Dendritic cell treated with granulocyte-macrophage colony-stimulating factor and Interleukin-4, amounts not matched to agents 40 ng/mL and 50 ng/mL, for 4 days (primary cell): ENCODE data around the gene SSC5D.
"Not testable (repeated sequence)": the region's sequence is repeated elsewhere in the genome, so short reads cannot be mapped to it uniquely, and the experiment has no call there.

Source experiments
- H3K27ac Mint-ChIP-seq: one replicate; pipeline ENCODE4 v1.8.0; 2022; ENCODE audit warnings: mild to moderate bottlenecking, mixed read lengths
- H3K27me3 Mint-ChIP-seq: one replicate; pipeline ENCODE4 v1.8.0; 2022; ENCODE audit warnings: mild to moderate bottlenecking, mixed read lengths
- H3K36me3 Mint-ChIP-seq: one replicate; pipeline ENCODE4 v1.8.0; 2022; ENCODE audit warnings: low read depth, mixed read lengths
- H3K4me1 Mint-ChIP-seq: one replicate; pipeline ENCODE4 v1.8.0; 2022; ENCODE audit warnings: low read depth, mixed read lengths
- H3K4me3 Mint-ChIP-seq: one replicate; pipeline ENCODE4 v1.8.0; 2022; ENCODE audit warnings: mild to moderate bottlenecking, moderate library complexity, mixed read lengths
- H3K9me3 Mint-ChIP-seq: one replicate; pipeline ENCODE4 v1.8.0; 2022; ENCODE audit warnings: mixed read lengths
- intact Hi-C: fragments of 100-400 bp; cut with micrococcal nuclease; formaldehyde crosslinking; loops from one replicate; pipeline ENCODE4 v1.15.0; 2022

The SSC5D gene

DNA sequence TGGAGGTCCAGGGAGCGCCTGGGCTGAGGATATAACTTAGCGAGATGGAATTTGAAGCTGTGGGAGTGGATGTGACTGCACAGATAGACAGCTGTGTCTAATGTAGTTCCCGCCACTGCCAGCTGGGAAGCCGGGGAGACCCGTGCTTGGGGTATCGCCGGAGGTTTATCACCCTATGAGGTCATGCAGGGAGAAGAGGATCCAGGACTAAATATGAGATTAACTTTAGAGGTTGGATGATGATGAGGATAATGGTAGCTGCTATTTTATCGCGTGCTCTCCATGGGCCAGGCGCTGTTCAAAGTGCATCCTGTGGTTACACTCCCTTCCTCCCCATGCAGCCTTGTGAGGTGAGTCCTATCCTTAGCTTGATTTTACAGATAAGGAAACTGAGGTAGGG, 19.9 kb downstream of the SSC5D start:
- Mint-ChIP-seq H3K36me3 (no peaks in the 10 kb centered on the region), H3K27me3 (peaks cover 44% of the 10 kb centered on the region), H3K4me3 (no peak overlapping the region), H3K27ac (no peak overlapping the region), H3K9me3 (no peaks in the 10 kb centered on the region), H3K4me1 (peaks cover 12% of the 10 kb centered on the region)
- intact Hi-C loops, result no loop called here

DNA sequence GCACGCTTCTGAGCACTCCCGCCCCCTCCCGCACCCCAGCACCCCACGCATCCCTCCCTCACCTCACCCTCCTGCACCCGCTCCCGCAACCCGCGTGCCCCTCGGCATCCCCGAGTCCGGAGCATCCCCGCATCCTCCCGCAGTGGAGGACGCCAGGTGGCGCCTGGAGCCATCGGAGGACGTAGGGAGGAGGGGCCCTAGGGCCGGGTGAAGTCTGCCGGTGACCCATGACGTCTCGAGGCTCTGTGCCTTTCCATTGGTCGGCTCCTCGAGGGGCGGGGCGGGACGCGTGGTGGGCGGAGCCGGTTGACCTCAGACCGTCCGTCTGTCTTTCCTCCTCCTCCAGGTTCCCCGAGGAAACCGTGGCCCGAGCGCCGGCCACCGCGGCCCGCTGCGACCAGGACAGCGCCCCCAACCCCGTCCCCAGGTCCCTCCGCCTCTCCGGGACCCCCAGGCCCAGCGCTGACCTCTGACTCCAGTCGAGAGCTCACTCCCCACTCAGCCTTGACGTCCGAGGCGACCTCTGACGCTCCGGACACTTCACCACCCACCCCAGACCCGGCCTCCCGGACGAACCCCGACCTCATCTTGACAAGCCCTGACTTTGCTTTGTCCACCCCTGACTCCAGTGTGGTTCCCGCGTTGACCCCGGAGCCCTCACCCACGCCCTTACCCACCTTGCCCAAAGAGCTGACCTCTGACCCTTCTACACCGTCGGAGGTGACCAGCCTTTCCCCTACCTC, 28.8 kb downstream of the SSC5D start:
- Mint-ChIP-seq H3K9me3 (no peaks in the 10 kb centered on the region), H3K27me3 (peaks cover 21% of the 10 kb centered on the region), H3K36me3 (no peaks in the 10 kb centered on the region), H3K4me3 (peak overlapping the region; percentile 76), H3K27ac (peak overlapping the region; percentile 93), H3K4me1 (peaks cover 6% of the 10 kb centered on the region)
- intact Hi-C loops, result loop anchor here (1.0 to 5.0 kb wide), 3 partner anchors 80 to 114 kb away; partner anchors contain the start of genes FIZ1 and ZNF784

DNA sequence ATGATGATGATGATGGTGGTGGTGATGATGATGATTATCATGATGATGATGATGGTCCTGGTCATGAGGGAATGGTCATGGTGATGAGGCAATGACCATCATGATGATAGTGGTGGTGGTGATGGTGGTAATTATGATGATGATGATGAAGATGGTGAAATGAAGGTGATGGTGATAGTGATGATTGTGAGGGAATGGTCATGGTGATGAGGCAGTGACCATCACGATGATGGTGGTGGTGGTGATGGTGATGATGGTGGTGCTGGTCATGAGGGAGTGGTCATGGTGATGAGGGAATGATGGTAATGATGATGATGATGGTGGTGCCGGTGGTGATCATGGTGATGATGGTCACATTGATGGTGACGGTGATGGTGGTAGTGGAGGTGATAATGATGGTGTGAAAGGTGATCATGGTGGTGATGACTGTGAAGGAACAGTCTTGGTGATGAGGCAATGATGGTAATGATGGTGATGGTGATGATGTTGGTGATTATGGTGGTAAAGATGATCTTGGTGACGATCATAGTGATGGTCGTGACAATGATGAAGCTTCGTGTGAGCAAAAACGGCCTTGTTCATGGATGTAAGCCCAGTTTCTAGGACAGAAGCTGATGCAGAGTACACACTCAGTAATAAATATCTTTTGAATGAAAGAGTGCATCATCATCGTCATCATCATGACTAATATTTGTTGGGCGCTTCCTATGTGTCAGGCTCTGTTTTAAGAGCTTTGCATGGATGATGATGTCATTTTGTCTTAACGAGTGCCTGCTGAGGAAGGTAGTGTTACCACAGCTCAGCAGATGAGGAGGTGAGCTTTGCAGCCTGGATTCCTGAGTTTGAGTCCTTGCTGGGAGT, 31.4 kb downstream of the SSC5D start:
- Mint-ChIP-seq H3K27ac (no peak overlapping the region), H3K4me1 (peaks cover 6% of the 10 kb centered on the region), H3K9me3 (no peaks in the 10 kb centered on the region), H3K4me3 (no peak overlapping the region), H3K27me3 (peaks cover 5% of the 10 kb centered on the region), H3K36me3 (no peaks in the 10 kb centered on the region)
- intact Hi-C loops, result loop anchor here (5.0 kb wide), 1 partner anchor 78 kb away; the partner anchor contains the start of gene FIZ1

DNA sequence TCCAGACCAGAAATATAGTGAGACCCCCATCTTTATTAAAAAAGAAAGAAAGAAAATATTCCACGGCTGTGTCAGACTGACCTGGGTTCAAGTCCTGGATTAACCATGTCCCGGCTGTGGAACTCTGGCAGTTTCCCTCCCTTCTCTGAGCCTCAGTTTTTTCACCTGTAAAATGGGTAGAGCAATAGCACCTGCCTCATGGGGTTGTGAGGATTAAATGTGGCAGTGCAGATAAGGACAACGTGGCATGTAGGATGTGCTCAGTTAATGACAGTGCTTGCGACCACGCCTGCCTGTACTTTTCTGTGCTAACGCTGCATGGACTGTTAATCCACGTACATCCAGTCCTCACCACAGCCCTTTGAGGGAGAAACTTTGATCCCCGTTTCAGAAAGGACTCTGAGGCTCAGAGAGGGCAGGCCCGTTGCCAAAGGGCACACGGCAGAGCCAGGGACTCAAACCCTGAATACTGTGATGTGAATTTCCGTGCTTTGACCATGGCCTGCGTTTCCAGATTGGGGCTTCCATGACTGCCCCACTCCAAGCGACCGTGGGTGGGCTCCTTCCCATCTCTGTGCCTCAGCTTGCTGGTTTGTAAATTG, 32.6 kb downstream of the SSC5D start:
- peaks cover 8% of the 10 kb centered on the region for H3K27me3 Mint-ChIP-seq
- H3K36me3 Mint-ChIP-seq, result no peaks in the 10 kb centered on the region
- H3K27ac Mint-ChIP-seq, result no peak overlapping the region
- intact Hi-C loops, result no loop called here
- peaks cover 6% of the 10 kb centered on the region for H3K4me1 Mint-ChIP-seq
- H3K9me3 Mint-ChIP-seq, result no peaks in the 10 kb centered on the region
- no peak overlapping the region for H3K4me3 Mint-ChIP-seq

DNA sequence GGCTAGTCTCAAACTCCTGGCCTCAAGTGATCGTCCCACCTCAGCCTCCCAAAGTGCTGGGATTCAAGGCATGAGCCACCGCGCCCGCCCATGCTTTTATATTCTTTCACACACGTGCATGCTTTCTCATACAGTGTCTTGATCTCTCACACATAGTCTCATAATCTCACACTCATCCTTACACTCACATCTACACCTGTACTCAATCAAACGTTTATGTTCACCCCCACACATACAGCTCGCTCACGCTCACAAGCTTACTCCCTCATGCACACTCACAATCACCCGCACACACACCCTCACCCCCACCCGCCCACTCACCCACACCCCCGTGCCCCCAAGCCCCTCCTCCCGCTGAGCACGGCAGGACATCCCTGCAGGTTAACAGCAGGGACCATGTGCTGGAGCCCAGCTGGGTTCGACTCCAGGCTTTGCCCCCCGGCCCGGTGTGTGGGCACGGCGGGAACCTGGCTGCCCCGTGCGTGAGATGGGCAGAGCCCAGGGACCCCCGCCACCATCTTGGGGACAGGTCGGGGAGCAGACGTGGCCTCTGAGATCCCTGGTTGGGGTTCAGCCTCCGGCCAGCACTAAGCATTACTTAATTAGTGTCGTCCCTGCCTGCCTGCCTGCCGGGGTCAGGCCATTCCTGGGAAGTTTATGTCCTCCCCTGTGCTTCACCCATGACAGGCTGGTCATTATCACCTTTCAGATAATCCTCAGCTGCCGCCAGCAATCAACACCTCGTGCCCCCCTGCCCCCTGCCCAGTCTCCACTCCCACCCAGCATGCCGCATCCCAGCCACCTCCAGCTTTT, 37.3 kb downstream of the SSC5D start:
- intact Hi-C loops, result no loop called here
- H3K27ac Mint-ChIP-seq, result no peak overlapping the region
- no peaks in the 10 kb centered on the region for H3K4me1 Mint-ChIP-seq
- H3K27me3 Mint-ChIP-seq, result peaks cover 9% of the 10 kb centered on the region
- no peaks in the 10 kb centered on the region for H3K36me3 Mint-ChIP-seq
- no peaks in the 10 kb centered on the region for H3K9me3 Mint-ChIP-seq
- no peak overlapping the region for H3K4me3 Mint-ChIP-seq

DNA sequence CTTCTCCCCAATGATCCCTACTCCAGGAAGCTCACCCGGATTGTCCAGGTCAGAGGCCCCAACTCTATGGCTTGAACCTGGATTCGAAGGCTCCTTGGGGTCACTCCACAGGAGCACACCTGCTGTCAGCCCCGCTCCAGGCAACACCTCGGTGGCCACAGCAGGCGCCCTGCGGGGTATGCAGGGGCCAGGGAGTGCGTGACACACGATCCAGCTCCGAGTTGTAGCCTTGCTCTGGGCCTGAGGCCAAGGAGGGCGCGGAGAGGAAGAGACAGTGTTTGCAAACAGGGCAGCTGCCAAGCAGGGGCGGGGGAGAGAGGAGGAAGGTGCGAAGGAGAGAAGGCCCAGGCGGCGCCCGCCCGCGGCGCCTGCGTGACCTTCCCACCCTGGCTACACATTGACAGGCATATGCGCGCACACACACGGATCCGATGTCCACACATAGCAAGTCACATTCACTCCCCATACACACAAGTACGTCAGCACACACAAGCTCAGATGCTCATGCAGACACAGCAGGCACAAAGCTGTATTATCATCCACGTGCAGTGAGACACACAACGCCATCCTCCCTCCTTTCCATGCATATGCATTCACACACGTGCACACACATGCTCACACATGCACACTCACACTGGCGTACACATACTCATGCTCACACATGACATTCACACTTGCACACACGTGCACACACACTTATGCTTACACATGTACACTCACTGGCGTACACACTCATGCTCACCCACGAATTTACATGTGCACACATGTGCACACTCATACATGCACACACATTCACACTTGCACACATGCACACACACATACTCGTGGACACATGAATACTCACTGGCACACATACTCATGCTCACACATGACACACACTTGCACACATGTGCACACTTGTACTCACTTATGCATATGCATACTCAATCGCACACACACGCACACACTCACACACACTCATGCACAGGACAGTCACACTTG, 38.3 kb downstream of the SSC5D start:
- intact Hi-C loops, result no loop called here
- H3K4me3 Mint-ChIP-seq, result no peak overlapping the region
- no peaks in the 10 kb centered on the region for H3K36me3 Mint-ChIP-seq
- H3K27ac Mint-ChIP-seq, result no peak overlapping the region
- no peaks in the 10 kb centered on the region for H3K4me1 Mint-ChIP-seq
- no peaks in the 10 kb centered on the region for H3K9me3 Mint-ChIP-seq
- H3K27me3 Mint-ChIP-seq, result peaks cover 9% of the 10 kb centered on the region

DNA sequence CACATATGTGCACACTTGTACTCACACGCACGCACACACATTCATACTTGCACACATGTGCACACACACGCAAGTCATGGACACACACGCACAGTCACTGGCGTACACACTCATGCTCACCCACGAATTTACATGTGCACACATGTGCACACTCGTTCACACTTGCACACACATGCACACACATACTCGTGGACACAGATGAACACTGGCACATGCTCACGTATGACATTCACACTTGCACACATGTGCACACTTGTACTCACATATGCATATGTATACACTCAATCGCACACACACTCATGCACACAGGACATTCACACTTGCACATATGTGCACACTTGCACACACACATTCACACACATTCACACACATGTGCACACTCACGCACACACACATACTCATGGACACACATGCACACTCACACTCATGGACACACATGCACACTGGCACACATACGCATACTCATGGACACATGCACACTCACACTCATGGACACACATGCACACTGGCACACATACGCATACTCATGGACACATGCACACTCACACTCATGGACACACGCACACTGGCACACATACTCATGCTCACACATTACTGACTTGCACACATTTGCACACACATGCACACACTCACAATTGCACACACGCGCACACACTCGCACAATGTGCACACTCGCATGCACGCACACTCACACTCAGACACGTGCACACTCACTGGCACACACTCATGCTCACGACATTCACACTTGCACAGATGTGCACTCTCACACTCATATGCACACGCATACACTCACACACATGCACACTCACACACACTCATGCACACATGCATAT, 39.2 kb downstream of the SSC5D start:
- Mint-ChIP-seq H3K36me3 (no peaks in the 10 kb centered on the region), H3K27me3 (peaks cover 9% of the 10 kb centered on the region), H3K4me3 (no peak overlapping the region), H3K9me3 (no peaks in the 10 kb centered on the region), H3K27ac (no peak overlapping the region), H3K4me1 (no peaks in the 10 kb centered on the region)
- intact Hi-C loops, result no loop called here

DNA sequence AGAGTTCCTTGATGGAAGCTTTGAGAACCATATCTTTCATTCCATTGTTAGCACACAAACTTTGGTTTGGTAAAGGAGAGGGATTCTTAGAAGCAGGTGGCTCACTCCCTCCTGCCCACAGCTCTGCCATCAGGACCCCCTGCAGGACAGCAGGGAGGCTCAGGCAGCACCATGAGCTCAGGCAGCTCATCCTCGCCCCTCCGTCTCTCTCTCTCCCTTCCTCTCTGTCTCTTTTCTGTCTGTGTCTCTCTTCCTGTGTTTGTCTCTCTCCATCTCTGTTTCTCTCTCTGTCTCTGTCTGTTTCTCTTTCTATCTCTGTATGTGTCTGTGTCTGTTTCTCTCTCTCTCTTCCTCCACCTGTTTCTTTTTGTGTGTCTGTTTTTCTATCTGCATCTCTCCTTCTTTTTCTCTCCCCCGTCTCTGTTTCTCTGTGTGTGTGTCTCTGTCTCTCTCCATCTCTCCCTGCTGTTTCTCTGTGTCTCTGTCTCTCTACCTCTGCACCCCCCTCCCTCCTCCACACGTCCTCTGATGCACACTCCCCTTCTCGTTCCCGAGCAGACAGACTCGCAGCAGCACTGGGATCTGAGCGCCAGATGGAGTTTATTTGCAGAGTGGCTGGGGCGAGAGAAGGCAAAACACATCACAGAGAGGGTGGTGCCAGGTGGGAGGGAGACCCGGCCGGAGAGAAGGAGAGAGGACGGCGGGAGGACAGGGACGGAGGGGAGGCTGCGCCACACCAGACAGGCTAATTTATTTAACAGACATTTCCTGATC, 40.0 kb downstream of the SSC5D start:
- no peak overlapping the region for H3K4me3 Mint-ChIP-seq
- H3K36me3 Mint-ChIP-seq, result no peaks in the 10 kb centered on the region
- no peak overlapping the region for H3K27ac Mint-ChIP-seq
- intact Hi-C loops, result no loop called here
- no peaks in the 10 kb centered on the region for H3K9me3 Mint-ChIP-seq
- H3K4me1 Mint-ChIP-seq, result no peaks in the 10 kb centered on the region
- peaks cover 9% of the 10 kb centered on the region for H3K27me3 Mint-ChIP-seq

DNA sequence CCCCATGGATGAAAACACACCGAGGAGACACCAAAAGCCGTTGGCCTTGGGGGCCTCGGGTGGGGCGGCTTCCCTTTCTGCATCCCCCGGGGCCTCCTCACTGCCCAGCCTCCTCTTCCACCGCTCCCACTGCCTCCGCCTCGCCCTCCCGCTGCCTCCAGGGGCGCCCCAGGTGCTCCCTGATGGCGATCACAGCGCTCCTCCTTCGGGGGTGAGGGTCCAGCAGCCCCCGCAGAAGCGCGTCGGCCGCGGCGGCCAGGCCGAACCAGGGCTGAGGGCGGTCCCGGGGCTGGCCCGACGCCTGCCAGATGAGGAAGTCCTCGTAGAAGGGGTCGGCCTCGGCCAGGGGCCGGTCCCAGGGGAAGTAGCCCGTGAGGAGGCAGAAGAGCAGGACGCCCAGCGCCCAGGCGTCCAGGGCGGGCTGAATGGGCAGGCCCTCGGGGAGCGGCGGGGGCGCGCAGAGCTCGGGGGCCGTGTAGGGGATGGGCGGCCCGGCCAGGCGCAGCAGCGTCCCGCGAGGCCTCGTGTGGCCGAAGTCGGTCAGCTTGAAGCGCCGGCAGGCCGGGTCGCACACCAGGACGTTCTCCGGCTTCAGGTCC, 41.5 kb downstream of the SSC5D start:
- Mint-ChIP-seq H3K27ac (no peak overlapping the region), H3K36me3 (no peaks in the 10 kb centered on the region), H3K4me1 (no peaks in the 10 kb centered on the region), H3K9me3 (no peaks in the 10 kb centered on the region), H3K4me3 (no peak overlapping the region), H3K27me3 (peaks cover 14% of the 10 kb centered on the region)
- intact Hi-C loops, result no loop called here

DNA sequence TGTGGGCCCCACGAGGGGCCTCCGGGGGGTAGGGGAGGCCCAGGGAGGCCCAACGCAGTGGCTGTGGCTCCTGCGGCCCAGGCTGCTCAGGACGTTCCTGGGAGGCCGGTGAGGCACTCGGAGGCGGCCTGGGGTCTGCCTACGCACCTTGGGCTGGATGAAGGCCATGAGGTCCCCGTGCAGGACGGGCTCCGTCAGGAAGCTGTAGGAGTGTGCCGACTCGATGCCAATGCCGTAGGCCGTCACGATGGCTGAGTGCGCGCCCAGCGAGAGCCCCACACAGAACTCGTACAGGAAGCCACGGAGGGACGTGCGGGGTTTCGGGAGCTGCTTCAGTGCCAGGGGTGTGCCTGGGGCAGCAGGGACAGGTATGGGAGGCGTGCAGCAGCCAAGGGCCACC, 42.8 kb downstream of the SSC5D start:
- H3K36me3 Mint-ChIP-seq, result no peaks in the 10 kb centered on the region
- H3K27me3 Mint-ChIP-seq, result peaks cover 8% of the 10 kb centered on the region
- no peak overlapping the region for H3K4me3 Mint-ChIP-seq
- H3K27ac Mint-ChIP-seq, result no peak overlapping the region
- peaks cover 10% of the 10 kb centered on the region for H3K4me1 Mint-ChIP-seq
- intact Hi-C loops, result no loop called here
- H3K9me3 Mint-ChIP-seq, result no peaks in the 10 kb centered on the region

DNA sequence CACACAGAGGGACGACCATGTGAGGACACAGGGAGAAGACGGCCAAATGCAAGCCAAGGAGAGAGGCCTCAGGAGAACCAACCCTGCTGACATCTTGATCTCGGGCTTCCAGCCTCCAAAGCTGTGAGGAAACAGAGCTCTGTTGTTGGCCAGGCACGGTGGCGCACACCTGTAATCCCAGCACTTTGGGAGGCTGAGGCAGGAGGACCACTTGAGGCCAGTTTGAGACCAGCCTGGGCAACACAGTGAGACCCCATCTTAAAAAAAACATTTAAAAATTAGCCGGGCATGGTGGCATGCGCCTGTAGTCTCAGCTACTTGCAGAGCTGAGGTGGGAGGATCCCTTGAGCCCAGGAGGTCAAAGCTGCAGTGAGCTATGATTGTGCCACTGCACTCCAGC, 46.0 kb downstream of the SSC5D start:
- H3K4me3 Mint-ChIP-seq, H3K27ac Mint-ChIP-seq, intact Hi-C loops, H3K36me3 Mint-ChIP-seq, H3K9me3 Mint-ChIP-seq, H3K27me3 Mint-ChIP-seq: not testable (repeated sequence)
- peaks cover 12% of the 10 kb centered on the region for H3K4me1 Mint-ChIP-seq
